DOHH2 (cell line): ENCODE results near the gene MAGI1.

ENCODE experiments used
- H3F3A ChIP-seq: fragments of 200-600 bp; sonication (generic), shearing (Covaris generic); 2 replicates; pipeline ENCODE4 v1.6.0; 2016; ENCODE audit warnings: antibody characterized with exemption, mild to moderate bottlenecking; ENCODE audit not compliant: control insufficient read depth, insufficient read depth
- H3K27ac ChIP-seq: fragments of 200-600 bp; sonication (generic); 2 replicates; pipeline ENCODE4 v1.5.1; 2014; ENCODE audit warnings: low read depth, mild to moderate bottlenecking, low read length, moderate library complexity
- H3K27me3 ChIP-seq: fragments of 200-600 bp; sonication (generic); 2 replicates; pipeline ENCODE4 v1.6.1; 2014; ENCODE audit warnings: mild to moderate bottlenecking, low read length, mixed read lengths; ENCODE audit not compliant: control insufficient read depth
- H3K36me3 ChIP-seq: fragments of 200-600 bp; sonication (generic); 2 replicates; pipeline ENCODE4 v1.6.1; 2014; ENCODE audit warnings: mild to moderate bottlenecking, low read length, moderate library complexity, mixed read lengths; ENCODE audit not compliant: control insufficient read depth
- H3K4me1 ChIP-seq: fragments of 200-600 bp; sonication (generic); 2 replicates; pipeline ENCODE4 v1.6.1; 2014; ENCODE audit warnings: mild to moderate bottlenecking, low read length, mixed read lengths; ENCODE audit not compliant: control insufficient read depth
- H3K4me2 ChIP-seq: fragments of 200-600 bp; sonication (generic); 2 replicates; pipeline ENCODE4 v1.6.0; 2014; ENCODE audit warnings: mild to moderate bottlenecking, low read length, moderate library complexity
- H3K4me3 ChIP-seq: fragments of 200-600 bp; sonication (generic); 2 replicates; pipeline ENCODE4 v1.5.1; 2014; ENCODE audit warnings: mild to moderate bottlenecking, low read length, mixed read lengths
- H3K79me2 ChIP-seq: fragments of 200-600 bp; sonication (generic); 2 replicates; pipeline ENCODE4 v1.6.1; 2014; ENCODE audit warnings: mild to moderate bottlenecking, low read length, mixed read lengths; ENCODE audit not compliant: control insufficient read depth
- H3K9me2 ChIP-seq: fragments of 200-600 bp; sonication (generic); replicated peaks from 2 replicates; pipeline ENCODE4 v1.6.1; 2014; ENCODE audit warnings: mild to moderate bottlenecking, low read length, mixed read lengths; ENCODE audit not compliant: control insufficient read depth
- H3K9me3 ChIP-seq: fragments of 200-600 bp; sonication (generic); 2 replicates; pipeline ENCODE4 v1.6.1; 2014; ENCODE audit warnings: antibody characterized with exemption, low read length, mixed read lengths; ENCODE audit not compliant: control insufficient read depth, insufficient read depth
- H4K20me1 ChIP-seq: fragments of 200-600 bp; sonication (generic); 2 replicates; pipeline ENCODE4 v1.6.0; 2014; ENCODE audit warnings: low read depth, mild to moderate bottlenecking, antibody characterized with exemption, low read length, moderate library complexity; ENCODE audit not compliant: control insufficient read depth, insufficient read depth
- CTCF ChIP-seq: fragments of 200-600 bp; sonication (generic); IDR thresholded peaks from one replicate; pipeline ENCODE4 v1.5.1; 2014; ENCODE audit warnings: antibody characterized with exemption, mild to moderate bottlenecking, low read depth, low read length; ENCODE audit not compliant: poor library complexity, severe bottlenecking
- EZH2phosphoT487 ChIP-seq: fragments of 200-600 bp; sonication (generic); IDR thresholded peaks from 2 replicates; pipeline ENCODE4 v1.6.1; 2017; ENCODE audit warnings: borderline replicate concordance, mild to moderate bottlenecking, antibody characterized with exemption, low read length, moderate library complexity, mixed read lengths

The MAGI1 gene

GRCh38 chr3:65439641-65440284 lies 599.0 kb downstream of the MAGI1 start:
- Histone ChIP-seq H3K27me3 (no peaks in the 10 kb centered on the region), H3K27ac (no peak overlapping the region), H3K4me2 (no peak overlapping the region), H3K9me2 (no peaks in the 10 kb centered on the region), H3K79me2 (no peaks in the 10 kb centered on the region), H3K4me3 (no peak overlapping the region), H3K9me3 (no peaks in the 10 kb centered on the region), H3K4me1 (no peaks in the 10 kb centered on the region), H3K36me3 (no peaks in the 10 kb centered on the region), H3F3A (no peaks in the 10 kb centered on the region), H4K20me1 (no peaks in the 10 kb centered on the region)
- no peak for TF ChIP-seq EZH2phosphoT487
- no peak for TF ChIP-seq CTCF

- no peaks in the 10 kb centered on the region for H3K27me3 ChIP-seq
- no peaks in the 10 kb centered on the region for H4K20me1 ChIP-seq
- H3K9me3 ChIP-seq: no peaks in the 10 kb centered on the region
- H3K4me1 ChIP-seq: no peaks in the 10 kb centered on the region
- H3K36me3 ChIP-seq: no peaks in the 10 kb centered on the region
- no peaks in the 10 kb centered on the region for H3K79me2 ChIP-seq
- no peak overlapping the region for H3K4me2 ChIP-seq
- H3K4me3 ChIP-seq: no peak overlapping the region
- TF ChIP-seq EZH2phosphoT487 (no peak), CTCF (no peak)
- H3F3A ChIP-seq: no peaks in the 10 kb centered on the region
- no peaks in the 10 kb centered on the region for H3K9me2 ChIP-seq
- H3K27ac ChIP-seq: no peak overlapping the region
Observed at GRCh38 chr3:65438612-65439011, 600.1 kb downstream of the MAGI1 start.

- no peak overlapping the region for H3K27ac ChIP-seq
- no peaks in the 10 kb centered on the region for H3F3A ChIP-seq
- no peaks in the 10 kb centered on the region for H3K36me3 ChIP-seq
- no peak overlapping the region for H3K4me3 ChIP-seq
- no peaks in the 10 kb centered on the region for H3K9me2 ChIP-seq
- H3K4me1 ChIP-seq: no peaks in the 10 kb centered on the region
- H3K9me3 ChIP-seq: no peaks in the 10 kb centered on the region
- H3K79me2 ChIP-seq: no peaks in the 10 kb centered on the region
- no peak overlapping the region for H3K4me2 ChIP-seq
- H3K27me3 ChIP-seq: no peaks in the 10 kb centered on the region
- no peak for TF ChIP-seq CTCF
- TF ChIP-seq EZH2phosphoT487: no peak
- H4K20me1 ChIP-seq: no peaks in the 10 kb centered on the region
Observed at GRCh38 chr3:65438096-65438495, 600.6 kb downstream of the MAGI1 start.
